GM10847 (cell line): ENCODE results near the gene RIPK1.
A peak's percentile ranks its signal among the peaks of the same experiment; 100 is the strongest.

Experiments
- POLR2A ChIP-seq: IDR thresholded peaks from 2 replicates; pipeline ENCODE4 v1.6.1; 2011; ENCODE audit not compliant: insufficient read length; ENCODE audit errors: extremely low read depth

RIPK1 gene

GRCh38 chr6:3068329-3069214 is at the start of gene RIPK1:
TSS of gene RIPK1 (plus strand) at chr6:3068494. CDS start at chr6:3076824, 8,330 bp downstream.
- TF ChIP-seq POLR2A: peak; percentile 88

GRCh38 chr6:3019065-3019464 is 49.2 kb upstream of the RIPK1 start:
- no peak for TF ChIP-seq POLR2A

GRCh38 chr6:3019749-3020320 is 48.5 kb upstream of the RIPK1 start:
- TF ChIP-seq POLR2A: no peak

GRCh38 chr6:3022765-3023662 is 45.3 kb upstream of the RIPK1 start:
- no peak for TF ChIP-seq POLR2A

GRCh38 chr6:3023663-3024483 is 44.4 kb upstream of the RIPK1 start:
- TF ChIP-seq POLR2A: peak; percentile 76

- no peak for TF ChIP-seq POLR2A
Measured at GRCh38 chr6:3026791-3027626, 41.3 kb upstream of the RIPK1 start.

GRCh38 chr6:3031857-3032640 is 36.2 kb upstream of the RIPK1 start:
- TF ChIP-seq POLR2A: no peak

- no peak for TF ChIP-seq POLR2A
Measured at GRCh38 chr6:3032986-3033385, 35.3 kb upstream of the RIPK1 start.

GRCh38 chr6:3033652-3034051 is 34.6 kb upstream of the RIPK1 start:
- TF ChIP-seq POLR2A: no peak

GRCh38 chr6:3035397-3035796 is 32.9 kb upstream of the RIPK1 start:
- no peak for TF ChIP-seq POLR2A

GRCh38 chr6:3036861-3037637 is 31.2 kb upstream of the RIPK1 start:
- TF ChIP-seq POLR2A: no peak

GRCh38 chr6:3037638-3038365 is 30.5 kb upstream of the RIPK1 start:
- TF ChIP-seq POLR2A: no peak
